GM23248 (cell line): ENCODE measurements around the gene POLA1. TPM values are rescaled to one million over a fixed set of nuclear protein-coding genes. Genes with fewer than 3 reads are reported as not detected.

ENCODE experiments used
- DNase-seq: peaks from one replicate; pipeline ENCODE4 v3.0.0-alpha.2; 2015
- H2AFZ ChIP-seq: fragments of 200-600 bp; sonication (generic); 2 replicates; pipeline ENCODE4 v1.6.1; 2016; ENCODE audit warnings: antibody characterized with exemption
- H3F3A ChIP-seq: fragments of 200-600 bp; sonication (generic); 2 replicates; pipeline ENCODE4 v1.6.1; 2016; ENCODE audit warnings: mild to moderate bottlenecking, antibody characterized with exemption, mixed run types; ENCODE audit not compliant: insufficient read depth
- H3K27ac ChIP-seq: fragments of 200-600 bp; sonication (generic); 2 replicates; pipeline ENCODE4 v1.5.1; 2016; ENCODE audit warnings: mild to moderate bottlenecking
- H3K27me3 ChIP-seq: fragments of 200-600 bp; sonication (generic); replicated peaks from 2 replicates; pipeline ENCODE4 v1.6.1; 2016; ENCODE audit warnings: mild to moderate bottlenecking; ENCODE audit not compliant: insufficient read depth
- H3K36me3 ChIP-seq: fragments of 200-600 bp; sonication (generic); 2 replicates; pipeline ENCODE4 v1.6.1; 2016; ENCODE audit warnings: low read depth, mild to moderate bottlenecking
- H3K4me1 ChIP-seq: fragments of 200-600 bp; sonication (generic); 2 replicates; pipeline ENCODE4 v1.6.1; 2016; ENCODE audit warnings: mild to moderate bottlenecking; ENCODE audit not compliant: insufficient read depth
- H3K4me2 ChIP-seq: fragments of 200-600 bp; sonication (generic); one replicate; pipeline ENCODE4 v1.6.1; 2016; ENCODE audit warnings: mild to moderate bottlenecking; ENCODE audit not compliant: unreplicated experiment
- H3K4me3 ChIP-seq: fragments of 200-600 bp; sonication (generic); 2 replicates; pipeline ENCODE4 v1.5.1; 2016; ENCODE audit warnings: mild to moderate bottlenecking
- H3K79me2 ChIP-seq: fragments of 200-600 bp; sonication (generic); 2 replicates; pipeline ENCODE4 v1.6.1; 2016; ENCODE audit warnings: mild to moderate bottlenecking; ENCODE audit not compliant: insufficient read depth
- H3K9ac ChIP-seq: fragments of 200-600 bp; sonication (generic); 2 replicates; pipeline ENCODE4 v1.6.1; 2016; ENCODE audit warnings: mild to moderate bottlenecking
- H3K9me2 ChIP-seq: fragments of 200-600 bp; sonication (generic); 2 replicates; pipeline ENCODE4 v1.6.1; 2016; ENCODE audit warnings: mixed run types, mild to moderate bottlenecking, moderate library complexity; ENCODE audit not compliant: insufficient read depth
- H3K9me3 ChIP-seq: fragments of 200-600 bp; sonication (generic); one replicate; pipeline ENCODE4 v1.6.1; 2017; ENCODE audit warnings: low read depth
- H4K20me1 ChIP-seq: fragments of 200-600 bp; sonication (generic); 2 replicates; pipeline ENCODE4 v1.6.0; 2016; ENCODE audit not compliant: insufficient read depth
- EZH2 ChIP-seq: fragments of 200-600 bp; sonication (generic); IDR thresholded peaks from 2 replicates; pipeline ENCODE4 v1.6.1; 2018; ENCODE audit warnings: antibody characterized with exemption, mild to moderate bottlenecking; ENCODE audit not compliant: insufficient read depth, poor library complexity, severe bottlenecking
- EZH2phosphoT487 ChIP-seq: fragments of 200-600 bp; sonication (generic); IDR thresholded peaks from 2 replicates; pipeline ENCODE4 v1.6.1; 2018; ENCODE audit warnings: antibody characterized with exemption, moderate library complexity, mild to moderate bottlenecking, low read depth; ENCODE audit not compliant: insufficient read depth
- whole genome bisulfite sequencing, 2 experiments: methylation state at CpG; one replicate each; pipeline ENCODE4 v1.1.6; 2015 to 2017; ENCODE audit warnings: low lambda C conversion rate in 2 of 2, low coverage in 1 of 2; ENCODE audit errors: missing lambda C conversion rate in 2 of 2; 5-methylcytosine and 5-hydroxymethylcytosine counted together
- in situ Hi-C: fragments of 300-500 bp; cut with MboI; formaldehyde crosslinking; loops from 2 replicates; pipeline ENCODE4 v1.15.0; 2020
- polyA plus RNA-seq: library from polyadenylated mRNA; unstranded; fragments of >200 nt; fragmentation: Nextera tagmentation; extraction: Ambion mirVana; gene quantifications from 2 replicates; pipeline ENCODE4 v1.2.1, GENCODE V29; 2016
- total RNA-seq: library from RNA; depleted of rRNA; stranded (reverse); fragments of >200 nt; shearing (Covaris generic); gene quantifications from 2 replicates; pipeline ENCODE4 v1.2.3, GENCODE V29; 2014

Gene POLA1
- total and polyA plus RNA-seq, 2 experiments from 2014 or later = 4.1 to 6.7 TPM

DNA sequence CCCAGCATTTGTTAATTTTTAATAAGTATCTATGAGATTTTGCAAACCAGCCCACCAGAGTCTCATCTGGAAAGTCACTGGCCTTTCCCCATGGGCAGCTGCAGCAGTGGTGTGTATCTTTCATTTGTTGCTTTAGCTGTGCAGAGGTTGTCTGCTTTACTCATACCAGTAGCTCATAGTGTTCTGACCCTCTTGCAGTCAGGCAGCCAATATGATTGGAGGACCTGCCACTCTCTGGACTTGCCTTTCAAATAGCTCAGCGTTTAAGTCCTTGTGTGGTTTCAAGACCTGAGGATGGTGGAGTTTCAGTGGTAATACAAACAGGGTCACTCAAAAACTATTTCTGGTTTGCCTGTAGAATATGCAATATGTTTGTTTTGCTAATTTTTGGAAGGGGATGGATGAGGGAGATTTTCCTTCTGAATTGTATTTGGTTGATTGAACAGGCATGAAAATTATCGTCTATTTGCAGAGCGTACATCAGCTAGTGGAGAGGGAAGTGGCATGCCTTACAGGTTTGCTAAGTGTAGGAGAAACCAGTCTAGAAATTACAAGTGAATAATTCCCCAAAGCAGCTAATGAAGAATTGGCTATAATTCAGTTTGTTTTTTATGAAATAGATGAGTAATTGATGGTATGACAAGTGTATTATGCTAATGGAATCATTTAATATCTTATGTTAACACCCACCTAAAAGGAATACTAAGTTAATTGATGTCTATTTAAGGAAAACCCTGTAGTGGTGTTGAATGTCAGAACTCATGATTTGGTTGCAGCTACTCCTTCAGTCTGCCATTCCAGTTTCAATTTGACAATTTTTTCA, 8.9 kb downstream of the POLA1 start:
- Histone ChIP-seq H3K9ac (no peak overlapping the region), H2AFZ (no peak overlapping the region), H3K4me2 (no peak overlapping the region), H3K4me3 (no peak overlapping the region), H3F3A (no peaks in the 10 kb centered on the region), H3K9me2 (no peaks in the 10 kb centered on the region), H3K79me2 (peaks cover 12% of the 10 kb centered on the region; the same call in 1 of the 2 replicates), H4K20me1 (no peaks in the 10 kb centered on the region), H3K9me3 (no peaks in the 10 kb centered on the region), H3K4me1 (no peaks in the 10 kb centered on the region), H3K27ac (no peak overlapping the region), H3K27me3 (no peaks in the 10 kb centered on the region), H3K36me3 (no peaks in the 10 kb centered on the region)
- no peak for DNase-seq
- TF ChIP-seq EZH2phosphoT487 (no peak), EZH2 (no peak)
- 100% methylated on average over 3 of the region's 3 CpGs for WGBS, 2 experiments
- in situ Hi-C loops = no loop called here

DNA sequence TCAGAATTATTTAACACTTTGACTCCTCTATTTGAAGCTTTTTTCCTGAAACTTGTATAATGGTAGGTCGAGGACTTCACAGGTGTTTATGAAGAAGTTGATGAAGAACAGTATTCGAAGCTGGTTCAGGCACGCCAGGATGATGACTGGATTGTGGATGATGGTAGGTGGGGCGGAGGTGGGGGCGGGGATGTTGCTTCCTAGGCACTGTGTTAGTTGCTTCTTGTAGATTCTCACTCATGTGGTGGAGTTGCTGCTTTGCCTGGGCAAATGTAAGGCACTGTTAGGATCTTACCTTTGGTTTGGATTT, 9.4 kb downstream of the POLA1 start:
- H3K4me1 ChIP-seq = no peaks in the 10 kb centered on the region
- no peak overlapping the region for H3K9ac ChIP-seq
- H3K27ac ChIP-seq = no peak overlapping the region
- no peak for DNase-seq
- H3K27me3 ChIP-seq = no peaks in the 10 kb centered on the region
- H3K9me2 ChIP-seq = no peaks in the 10 kb centered on the region
- H3K9me3 ChIP-seq = no peaks in the 10 kb centered on the region
- no peaks in the 10 kb centered on the region for H4K20me1 ChIP-seq
- no peak overlapping the region for H3K4me2 ChIP-seq
- H3K36me3 ChIP-seq = no peaks in the 10 kb centered on the region; the same call in 1 of the 2 replicates
- peaks cover 6% of the 10 kb centered on the region; the same call in 1 of the 2 replicates for H3K79me2 ChIP-seq
- TF ChIP-seq EZH2 (no peak), EZH2phosphoT487 (no peak)
- WGBS, 2 experiments = 99 to 100% methylated on average over 2 to 5 of the region's 5 CpGs
- in situ Hi-C loops = no loop called here
- H3K4me3 ChIP-seq = no peak overlapping the region
- H2AFZ ChIP-seq = no peak overlapping the region
- no peaks in the 10 kb centered on the region for H3F3A ChIP-seq

DNA sequence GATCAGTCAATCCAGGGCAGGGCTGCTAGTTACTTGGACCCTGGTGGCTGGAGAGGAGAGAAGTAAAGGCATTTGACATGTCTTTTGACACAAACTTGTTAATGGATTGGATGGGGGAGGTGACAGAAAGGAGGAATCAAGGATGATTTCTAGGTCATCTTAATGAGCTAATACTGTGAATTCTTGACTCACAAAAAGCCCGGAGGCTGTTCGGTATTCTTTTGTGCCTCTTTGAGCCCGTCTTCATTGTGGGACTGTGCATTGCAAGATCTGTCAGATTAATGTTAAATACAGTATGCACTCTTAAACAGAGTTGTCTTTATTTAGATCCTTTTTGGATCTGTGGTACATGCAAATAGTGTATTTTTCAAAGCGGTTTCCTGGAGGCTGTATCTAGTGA, 25.1 kb downstream of the POLA1 start:
- in situ Hi-C loops = no loop called here
- Histone ChIP-seq H3F3A (no peaks in the 10 kb centered on the region), H3K9ac (no peak overlapping the region), H4K20me1 (no peaks in the 10 kb centered on the region), H2AFZ (no peak overlapping the region), H3K4me3 (no peak overlapping the region), H3K27me3 (no peaks in the 10 kb centered on the region), H3K27ac (no peak overlapping the region), H3K36me3 (no peaks in the 10 kb centered on the region), H3K79me2 (no peaks in the 10 kb centered on the region), H3K4me1 (no peaks in the 10 kb centered on the region), H3K9me2 (no peaks in the 10 kb centered on the region), H3K9me3 (no peaks in the 10 kb centered on the region), H3K4me2 (no peak overlapping the region)
- no peak for DNase-seq
- no peak for TF ChIP-seq EZH2phosphoT487
- no peak for TF ChIP-seq EZH2
- WGBS, 2 experiments = 97 to 98% methylated on average over 4 of the region's 4 CpGs

GRCh38 chrX:24720036-24720435, 26.3 kb downstream of the POLA1 start:
- no peaks in the 10 kb centered on the region for H3K9me3 ChIP-seq
- TF ChIP-seq EZH2phosphoT487 (no peak), EZH2 (no peak)
- no peaks in the 10 kb centered on the region for H4K20me1 ChIP-seq
- H3K36me3 ChIP-seq = no peaks in the 10 kb centered on the region
- H3K9ac ChIP-seq = no peak overlapping the region
- 35 to 63% methylated on average over 2 to 3 of the region's 3 CpGs for WGBS, 2 experiments
- H3K9me2 ChIP-seq = no peaks in the 10 kb centered on the region
- no peak overlapping the region for H3K4me3 ChIP-seq
- H3K27ac ChIP-seq = no peak overlapping the region
- H3K4me1 ChIP-seq = no peaks in the 10 kb centered on the region
- in situ Hi-C loops = no loop called here
- no peak overlapping the region for H2AFZ ChIP-seq
- H3K27me3 ChIP-seq = no peaks in the 10 kb centered on the region
- DNase-seq = no peak
- H3K79me2 ChIP-seq = no peaks in the 10 kb centered on the region
- no peaks in the 10 kb centered on the region for H3F3A ChIP-seq
- H3K4me2 ChIP-seq = no peak overlapping the region

- H3K27ac ChIP-seq = no peak overlapping the region
- no peak overlapping the region for H2AFZ ChIP-seq
- no peak overlapping the region for H3K4me2 ChIP-seq
- no peak for TF ChIP-seq EZH2
- no peak for TF ChIP-seq EZH2phosphoT487
- no peak overlapping the region for H3K4me3 ChIP-seq
- WGBS, 2 experiments = 94 to 100% methylated on average over 3 of the region's 3 CpGs
- DNase-seq = no peak
- H3K27me3 ChIP-seq = no peaks in the 10 kb centered on the region
- no peaks in the 10 kb centered on the region for H3K9me2 ChIP-seq
- H3K4me1 ChIP-seq = no peaks in the 10 kb centered on the region
- no peaks in the 10 kb centered on the region for H3K36me3 ChIP-seq
- H3K9me3 ChIP-seq = no peaks in the 10 kb centered on the region
- H4K20me1 ChIP-seq = no peaks in the 10 kb centered on the region
- in situ Hi-C loops = no loop called here
- no peaks in the 10 kb centered on the region for H3K79me2 ChIP-seq
- H3K9ac ChIP-seq = no peak overlapping the region
- no peaks in the 10 kb centered on the region for H3F3A ChIP-seq
Observed at GRCh38 chrX:24728530-24728929, 34.8 kb downstream of the POLA1 start.
